Omental fat pad (tissue), 4 donors: ENCODE data around the gene TMSB4X. TPM values are rescaled to one million over a fixed set of nuclear protein-coding genes. Genes with fewer than 3 reads are reported as not detected.

Experiments
- ATAC-seq: fragments of 150-250 bp; one replicate; pipeline ENCODE4 v1.9.1; 2016; ENCODE audit warnings: mild to moderate bottlenecking, moderate library complexity; ENCODE audit not compliant: low FRiP score
- DNase-seq: peaks from one replicate; pipeline ENCODE4 v3.0.0-alpha.2; 2019; ENCODE audit warnings: low spot score
- total RNA-seq, 4 donors: library from RNA; depleted of rRNA; stranded (reverse); fragments of >200 nt; gene quantifications; one replicate each; pipeline ENCODE4 v1.1.0, GENCODE V29; 2016
- TF ChIP-seq, protein P1 (sequence below), 3 donors: fragments of 450-650 bp; IDR thresholded peaks; one replicate each; pipeline ENCODE4 v1.5.1; 2016 to 2017; ENCODE audit warnings: antibody characterized with exemption in 3 of 3, mild to moderate bottlenecking in 3 of 3, moderate library complexity in 2 of 3

TMSB4X gene
- total RNA-seq, 4 donors from 2014 or later = 3,948 to 5,890 (median 5,138) TPM

DNA sequence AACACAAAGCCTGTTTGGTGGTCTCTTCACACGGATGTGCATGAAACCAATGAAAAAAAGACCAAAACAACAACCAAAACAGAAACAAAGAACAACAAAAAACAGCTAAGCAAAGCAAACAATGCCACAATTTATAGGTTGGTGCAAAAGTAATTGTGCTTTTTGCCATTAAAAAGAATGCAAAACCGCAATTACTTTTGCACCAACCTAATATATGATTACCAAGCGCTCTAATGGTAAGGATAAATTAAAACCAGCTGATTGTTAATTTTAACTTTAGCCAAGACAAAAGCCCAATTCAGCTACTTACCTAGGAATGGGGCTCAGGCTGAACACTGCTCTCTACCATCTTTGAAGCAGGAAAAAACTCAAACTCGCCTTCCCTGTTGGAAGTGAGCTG lies 29.4 kb upstream of the TMSB4X start:
- no peak for ATAC-seq
- TF ChIP-seq, protein P1, sequence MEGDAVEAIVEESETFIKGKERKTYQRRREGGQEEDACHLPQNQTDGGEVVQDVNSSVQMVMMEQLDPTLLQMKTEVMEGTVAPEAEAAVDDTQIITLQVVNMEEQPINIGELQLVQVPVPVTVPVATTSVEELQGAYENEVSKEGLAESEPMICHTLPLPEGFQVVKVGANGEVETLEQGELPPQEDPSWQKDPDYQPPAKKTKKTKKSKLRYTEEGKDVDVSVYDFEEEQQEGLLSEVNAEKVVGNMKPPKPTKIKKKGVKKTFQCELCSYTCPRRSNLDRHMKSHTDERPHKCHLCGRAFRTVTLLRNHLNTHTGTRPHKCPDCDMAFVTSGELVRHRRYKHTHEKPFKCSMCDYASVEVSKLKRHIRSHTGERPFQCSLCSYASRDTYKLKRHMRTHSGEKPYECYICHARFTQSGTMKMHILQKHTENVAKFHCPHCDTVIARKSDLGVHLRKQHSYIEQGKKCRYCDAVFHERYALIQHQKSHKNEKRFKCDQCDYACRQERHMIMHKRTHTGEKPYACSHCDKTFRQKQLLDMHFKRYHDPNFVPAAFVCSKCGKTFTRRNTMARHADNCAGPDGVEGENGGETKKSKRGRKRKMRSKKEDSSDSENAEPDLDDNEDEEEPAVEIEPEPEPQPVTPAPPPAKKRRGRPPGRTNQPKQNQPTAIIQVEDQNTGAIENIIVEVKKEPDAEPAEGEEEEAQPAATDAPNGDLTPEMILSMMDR (IDR thresholded peaks at IDR 0.05) = no peak
- no peak for DNase-seq

DNA sequence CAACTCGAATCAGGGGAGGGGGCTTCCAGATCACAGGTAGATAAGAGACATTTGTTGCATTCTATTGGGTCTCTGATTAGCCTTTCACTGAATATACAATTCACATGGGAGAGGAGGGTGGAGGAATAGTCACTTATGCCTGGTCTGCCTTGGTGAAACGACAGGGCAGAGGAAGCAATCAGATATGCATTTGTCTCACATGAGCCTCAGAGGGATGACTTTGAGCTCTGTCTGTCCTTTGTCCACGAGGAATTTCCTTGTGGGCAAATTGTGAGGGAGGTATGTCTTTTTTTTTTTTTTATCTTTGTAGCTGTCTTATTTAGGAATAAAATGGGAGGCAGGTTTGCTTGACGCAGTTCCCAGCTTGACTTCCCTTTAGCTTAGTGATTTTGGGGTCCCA lies 28.5 kb upstream of the TMSB4X start:
- TF ChIP-seq, protein P1 (IDR thresholded peaks at IDR 0.05) = no peak
- ATAC-seq (no peak), DNase-seq (no peak)

DNA sequence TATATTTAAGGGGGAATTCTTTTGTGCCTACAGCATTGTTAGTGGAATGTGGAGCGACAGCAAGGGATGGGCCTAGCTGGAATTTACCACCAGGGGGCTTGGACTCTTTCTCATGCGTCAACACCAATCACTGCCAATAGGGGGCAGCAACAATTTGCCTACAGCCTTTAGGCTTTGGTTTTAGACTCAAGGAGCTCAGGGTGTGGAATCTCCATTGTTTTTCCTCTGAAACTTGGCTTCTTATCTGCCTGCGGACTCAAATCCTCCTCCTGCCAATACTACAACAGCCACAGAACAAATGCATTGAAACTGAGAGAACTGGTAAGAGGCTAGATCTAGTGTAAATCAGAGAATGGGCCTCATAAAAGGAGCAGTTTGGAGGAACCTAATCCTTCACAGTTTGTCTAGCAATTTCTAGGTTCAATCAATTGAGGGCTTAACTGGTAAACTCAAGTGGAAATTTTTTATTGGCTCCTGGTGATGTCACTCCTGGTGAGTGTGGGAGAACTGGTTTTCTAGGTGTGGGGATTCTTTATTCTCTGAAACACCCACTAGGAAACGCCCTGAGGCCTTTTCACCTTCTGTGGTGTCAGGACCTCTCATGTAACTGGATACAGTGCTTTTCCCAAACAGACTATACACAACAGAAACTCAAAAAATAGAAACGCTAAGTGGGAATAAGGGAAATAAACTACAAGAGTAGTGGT lies 27.9 kb upstream of the TMSB4X start:
- DNase-seq = peak; percentile 44
- ATAC-seq = peak; percentile 87

DNA sequence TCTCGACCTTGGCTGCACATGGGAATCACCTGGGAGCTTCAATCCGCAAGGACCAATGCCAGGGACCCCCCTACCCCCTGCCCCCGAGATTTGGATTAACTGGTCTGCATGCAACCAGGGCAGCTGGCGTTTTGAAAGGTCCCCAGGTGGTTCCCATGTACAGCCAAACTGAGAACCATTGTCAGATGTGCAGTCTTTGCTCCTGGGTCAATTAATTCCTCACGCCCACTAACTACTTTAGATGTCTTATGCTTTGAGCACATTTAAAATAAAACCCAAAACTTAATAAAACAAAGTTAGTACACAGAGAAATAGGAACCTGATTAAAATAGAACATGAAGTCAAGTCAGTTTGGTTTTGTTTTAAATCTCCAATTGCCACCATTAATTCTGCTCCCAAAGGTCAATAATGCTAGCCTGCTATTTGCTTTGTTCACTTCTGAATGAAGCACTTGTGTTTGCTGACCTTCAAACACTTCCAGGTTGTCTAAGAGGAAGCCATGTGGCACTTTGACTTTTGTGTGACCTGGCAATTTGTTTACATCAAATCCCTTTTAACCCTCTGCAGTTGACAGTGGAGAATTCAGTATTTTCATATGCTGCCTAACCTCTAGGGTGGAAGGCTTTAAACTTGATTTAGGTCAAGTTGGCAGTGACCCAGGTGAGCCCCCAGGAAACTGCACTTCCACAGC lies 27.2 kb upstream of the TMSB4X start:
- DNase-seq = no peak
- no peak for ATAC-seq
- TF ChIP-seq, protein P1 (IDR thresholded peaks at IDR 0.05) = no peak

More for the DNA sequence above, 27.9 kb upstream of the TMSB4X start:
- TF ChIP-seq, protein P1 (IDR thresholded peaks at IDR 0.05) = peak in 2 of 3 donors; percentile 50 to 84

DNA sequence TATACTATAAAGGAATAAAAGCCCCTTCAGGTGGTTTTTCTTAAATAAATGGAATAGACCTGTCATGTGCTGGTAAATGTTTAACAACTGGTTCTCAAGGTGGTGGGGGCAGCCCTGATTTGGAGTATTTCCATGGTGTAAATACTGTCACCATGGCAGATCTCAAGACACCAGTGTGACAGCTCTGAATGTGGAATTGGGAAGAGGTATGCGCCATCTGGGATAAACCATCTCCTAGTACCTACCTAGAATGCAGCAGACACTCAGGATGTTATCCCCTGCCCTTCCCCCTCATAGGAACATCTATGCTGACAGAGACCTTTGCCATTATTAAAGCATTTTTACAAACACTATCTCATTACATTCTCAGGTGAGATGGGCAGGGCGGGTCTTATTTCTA lies 26.4 kb upstream of the TMSB4X start:
- ATAC-seq (no peak), DNase-seq (no peak)
- TF ChIP-seq, protein P1 (IDR thresholded peaks at IDR 0.05) = no peak

DNA sequence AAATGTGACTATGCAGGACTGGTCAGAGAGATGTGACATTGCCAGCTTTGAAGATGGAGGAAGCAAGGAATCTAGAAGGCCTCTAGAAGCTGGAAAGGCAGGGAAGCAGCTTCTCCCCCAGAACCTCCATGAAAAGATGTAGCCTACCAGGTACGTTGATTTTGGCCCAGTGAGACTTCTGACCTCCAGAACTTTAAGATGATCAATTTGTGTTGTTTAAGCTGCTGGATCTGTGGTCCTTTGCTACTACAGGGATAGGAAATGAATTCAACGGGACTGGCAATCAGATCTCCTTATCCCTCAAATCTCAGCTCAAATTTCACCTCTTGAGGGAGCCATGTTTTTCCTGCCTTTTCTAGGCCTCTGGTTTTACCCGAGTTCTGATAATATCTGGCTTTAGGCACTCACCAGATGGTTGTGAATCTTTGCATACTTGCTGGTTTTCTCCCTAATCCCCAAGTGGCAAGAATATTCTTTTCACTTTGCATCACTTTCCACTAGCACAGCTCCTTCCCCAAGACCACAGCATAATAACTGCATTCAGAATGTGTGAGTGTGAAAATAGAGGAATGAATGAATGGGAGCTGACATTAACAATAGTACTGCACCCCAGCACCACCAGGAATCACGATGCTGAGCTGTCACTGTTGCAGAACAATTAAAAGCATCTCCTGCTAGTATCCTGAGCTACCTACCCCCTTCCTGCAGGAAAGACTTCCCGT lies 25.5 kb upstream of the TMSB4X start:
- TF ChIP-seq, protein P1 (IDR thresholded peaks at IDR 0.05) = no peak
- DNase-seq (no peak), ATAC-seq (no peak)
